Heart right ventricle (tissue), 16 donors: ENCODE results near the gene C2. TPM values are rescaled to one million over a fixed set of nuclear protein-coding genes. Genes with fewer than 3 reads are reported as not detected.

Experiments
- ATAC-seq, 8 donors: fragments of 200-7000 bp; cut with Tn5 transposase; one replicate each; pipeline ENCODE4 v1.9.1; 2020; ENCODE audit warnings: mild to moderate bottlenecking in 8 of 8, moderate library complexity in 8 of 8, moderate number of reproducible peaks in 1 of 8
- DNase-seq, 2 donors: peaks; one replicate each; pipeline ENCODE4 v3.0.0-alpha.2; 2020
- H3K27ac ChIP-seq, 10 donors: fragments of 200-600 bp; sonication (generic) in 2 of 10; one replicate each; pipeline versions ENCODE4 v1.5.0 to v1.8.0; 2020 to 2022; ENCODE audit warnings: mild to moderate bottlenecking in 3 of 10
- H3K27me3 ChIP-seq, 7 donors: fragments of 200-600 bp; one replicate each; pipeline ENCODE4 v1.8.0; 2021 to 2022; ENCODE audit warnings: mild to moderate bottlenecking in 2 of 7
- H3K36me3 ChIP-seq, 9 donors: fragments of 200-600 bp; sonication (generic) in 1 of 9; one replicate each; pipeline versions ENCODE4 v1.5.0 to v1.8.0; 2020 to 2022; ENCODE audit warnings: mild to moderate bottlenecking in 2 of 9
- H3K4me1 ChIP-seq, 9 donors: fragments of 200-600 bp; sonication (generic) in 1 of 9; one replicate each; pipeline versions ENCODE4 v1.5.0 to v1.8.0; 2020 to 2022; ENCODE audit warnings: mild to moderate bottlenecking in 4 of 9
- H3K4me3 ChIP-seq, 10 donors: fragments of 200-600 bp; sonication (generic) in 2 of 10; one replicate each; pipeline versions ENCODE4 v1.5.0 to v1.8.0; 2020 to 2022; ENCODE audit warnings: mild to moderate bottlenecking in 7 of 10, moderate library complexity in 2 of 10
- H3K9me3 ChIP-seq, 11 donors: fragments of 200-600 bp in 10 of 11; sonication (generic) in 2 of 11; one replicate each; pipeline versions ENCODE4 v1.5.0 to v1.8.0; 2013 to 2022; ENCODE audit warnings: mild to moderate bottlenecking in 2 of 11, control low read depth in 1 of 11, moderate library complexity in 1 of 11
- WGBS, 2 donors: extraction: QIAGEN DNeasy Blood & Tissue Kit; methylation state at CpG; one replicate each; pipeline ENCODE4 v1.1.7; 2013; ENCODE audit warnings: inconsistent platforms in 1 of 2; 5-methylcytosine and 5-hydroxymethylcytosine counted together
- intact Hi-C, 10 donors: fragments of 100-400 bp; cut with DNase I; formaldehyde crosslinking; loops; one replicate each; pipeline versions ENCODE4 v1.11.1 to v1.14.2; 2022
- polyA plus RNA-seq, 2 donors: library from polyadenylated mRNA; stranded (reverse); fragments of 200-250 nt; gene quantifications; one replicate each; pipeline ENCODE4 v1.2.3, GENCODE V29; 2013
- total RNA-seq, 10 donors: library from RNA; stranded (reverse); fragmentation: NEBNext Ultra II Directional in 3 of 10; extraction: Animal tissue kit (Norgen Biotek cat#: 25700) in 3 of 10; gene quantifications; one replicate each; pipeline versions ENCODE4 v1.2.1 to v1.2.4, GENCODE V29; 2021 to 2023
- TF ChIP-seq, protein P1 (sequence below), 9 donors: fragments of 200-600 bp; sonication (generic) in 2 of 9; IDR thresholded peaks; one replicate each; pipeline versions ENCODE4 v1.5.0 to v1.8.0; 2021 to 2022; ENCODE audit warnings: antibody characterized with exemption in 9 of 9, mild to moderate bottlenecking in 5 of 9, moderate library complexity in 1 of 9
- donor health status: Arrhythmogenic right ventricular cardiomyopathy.
- donor health status: ischemic (EF 13 %, LVEDD 7.1; RV severe dilation, severe dysfunction).
- donor health status: healthy with polysubstance abuse.
- donor health status: DM: no; HTN: yes; CAD: no.
- donor health status: DM: no; HTN: no; CAD: no.
- donor health status: ischemic (EF 25% LVEDD 6.9; RV normal size, moderate dysfunction).
- donor health status: ischemic (EF 25% LVEDD 5.7; RV mildly dilated, moderate dysfunction).
- donor health status: healthy.
- donor health status: DM: yes; HTN: yes; CAD: no.
- donor health status: Ischemic cardiomyopathy.
- donor health status: ischemic (EF 35%, LVEDD 5.7; RV mildly dilated, moderate dysfunction).
- donor health status: nonischemic (EF 11% LVEDD 7.7; RV severe dilation, severe dysfunction).
- donor health status: DM: yes; HTN: yes; CAD: no.
- donor health status: PGD.
- donor health status: ischemic (EF 29% LVEDD 5.4; RV normal size, mild dysfunction).
- donor health status: nonischemic (EF 23%, LVEDD 6.1; RV moderate dilation, normal function).

Gene C2
- total and polyA plus RNA-seq, 12 donors, result 1.1 to 63.0 (median 3.7) TPM

GRCh38 chr6:31945507-31946369 is 18.2 kb downstream of the C2 start, which contains the start of gene CFB:
Gene CFB, plus strand, starts transcription at chr6:31946095. Its CDS starts 127 bp downstream, at chr6:31946222.
- TF ChIP-seq, protein P1, sequence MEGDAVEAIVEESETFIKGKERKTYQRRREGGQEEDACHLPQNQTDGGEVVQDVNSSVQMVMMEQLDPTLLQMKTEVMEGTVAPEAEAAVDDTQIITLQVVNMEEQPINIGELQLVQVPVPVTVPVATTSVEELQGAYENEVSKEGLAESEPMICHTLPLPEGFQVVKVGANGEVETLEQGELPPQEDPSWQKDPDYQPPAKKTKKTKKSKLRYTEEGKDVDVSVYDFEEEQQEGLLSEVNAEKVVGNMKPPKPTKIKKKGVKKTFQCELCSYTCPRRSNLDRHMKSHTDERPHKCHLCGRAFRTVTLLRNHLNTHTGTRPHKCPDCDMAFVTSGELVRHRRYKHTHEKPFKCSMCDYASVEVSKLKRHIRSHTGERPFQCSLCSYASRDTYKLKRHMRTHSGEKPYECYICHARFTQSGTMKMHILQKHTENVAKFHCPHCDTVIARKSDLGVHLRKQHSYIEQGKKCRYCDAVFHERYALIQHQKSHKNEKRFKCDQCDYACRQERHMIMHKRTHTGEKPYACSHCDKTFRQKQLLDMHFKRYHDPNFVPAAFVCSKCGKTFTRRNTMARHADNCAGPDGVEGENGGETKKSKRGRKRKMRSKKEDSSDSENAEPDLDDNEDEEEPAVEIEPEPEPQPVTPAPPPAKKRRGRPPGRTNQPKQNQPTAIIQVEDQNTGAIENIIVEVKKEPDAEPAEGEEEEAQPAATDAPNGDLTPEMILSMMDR (IDR thresholded peaks at IDR 0.05), result no peak
- peaks cover 0 to 13% (median 0%) of the 10 kb centered on the region in 9 donors for H3K36me3 ChIP-seq
- peak within 1 kb of the TSS in 6 of 10 donors; percentile 26 to 37 (median 30) for H3K4me3 ChIP-seq
- 42 to 50% methylated on average over 11 of the region's 11 CpGs for WGBS, 2 donors
- peak within 1 kb of the TSS; percentile 2 to 85 (median 66) for H3K27ac ChIP-seq
- H3K9me3 ChIP-seq, result no peaks in the 10 kb centered on the region
- ATAC-seq, result peak; percentile 66 to 88 (median 81)
- peak; percentile 54 to 58 for DNase-seq
- intact Hi-C loops, result loop anchor here in 2 of 10 donors (10.0 kb wide), 2 partner anchors 261 to 271 kb away; partner anchors contain the start of gene LY6G5C (in 1 of the 2)
- peaks cover 0 to 18% (median 4%) of the 10 kb centered on the region in 9 donors for H3K4me1 ChIP-seq
- peaks cover 0 to 21% (median 0%) of the 10 kb centered on the region in 7 donors for H3K27me3 ChIP-seq

DNA sequence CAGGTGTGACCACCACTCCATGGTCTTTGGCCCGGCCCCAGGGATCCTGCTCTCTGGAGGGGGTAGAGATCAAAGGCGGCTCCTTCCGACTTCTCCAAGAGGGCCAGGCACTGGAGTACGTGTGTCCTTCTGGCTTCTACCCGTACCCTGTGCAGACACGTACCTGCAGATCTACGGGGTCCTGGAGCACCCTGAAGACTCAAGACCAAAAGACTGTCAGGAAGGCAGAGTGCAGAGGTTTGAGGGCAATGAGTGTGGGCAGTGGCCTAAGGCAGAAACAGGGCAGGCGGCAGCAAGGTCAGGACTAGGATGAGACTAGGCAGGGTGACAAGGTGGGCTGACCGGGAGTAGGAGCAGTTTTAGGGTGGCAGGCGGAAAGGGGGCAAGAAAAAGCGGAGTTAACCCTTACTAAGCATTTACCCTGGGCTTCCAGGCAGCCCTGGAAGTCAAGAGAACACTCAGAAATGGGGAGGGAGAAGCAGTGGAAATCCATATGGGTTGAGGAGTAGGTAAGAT is 18.9 kb downstream of the C2 start:
- peaks cover 0 to 18% (median 4%) of the 10 kb centered on the region in 9 donors for H3K4me1 ChIP-seq
- H3K27ac ChIP-seq, result peak overlapping the region in 9 of 10 donors; percentile 7 to 85 (median 68)
- WGBS, 2 donors, result 78 to 80% methylated on average over 11 of the region's 11 CpGs
- no peaks in the 10 kb centered on the region for H3K9me3 ChIP-seq
- H3K27me3 ChIP-seq, result peaks cover 0 to 21% (median 0%) of the 10 kb centered on the region in 7 donors
- TF ChIP-seq, protein P1 (IDR thresholded peaks at IDR 0.05), result no peak
- peak in 1 of 8 donors; percentile 6 for ATAC-seq
- peaks cover 0 to 20% (median under 1%) of the 10 kb centered on the region in 9 donors for H3K36me3 ChIP-seq
- no peak for DNase-seq
- intact Hi-C loops, result loop anchor here in 2 of 10 donors (10.0 kb wide), 2 partner anchors 262 to 272 kb away; partner anchors contain the start of gene LY6G5C (in 1 of the 2)
- H3K4me3 ChIP-seq, result peak overlapping the region in 6 of 10 donors; percentile 26 to 37 (median 30)

GRCh38 chr6:31947070-31947675 is 19.7 kb downstream of the C2 start:
- WGBS, 2 donors, result 84 to 86% methylated on average over 24 of the region's 24 CpGs
- Histone ChIP-seq H3K9me3 (no peaks in the 10 kb centered on the region), H3K27ac (no peak overlapping the region), H3K27me3 (peaks cover 0 to 21% (median 0%) of the 10 kb centered on the region in 7 donors), H3K4me3 (no peak overlapping the region), H3K36me3 (peaks cover 0 to 27% (median 8%) of the 10 kb centered on the region in 9 donors), H3K4me1 (peaks cover 0 to 18% (median 4%) of the 10 kb centered on the region in 9 donors)
- DNase-seq (no peak), ATAC-seq (no peak)
- intact Hi-C loops, result loop anchor here in 2 of 10 donors (10.0 kb wide), 2 partner anchors 262 to 272 kb away; partner anchors contain the start of gene LY6G5C (in 1 of the 2)
- TF ChIP-seq, protein P1 (IDR thresholded peaks at IDR 0.05), result no peak

DNA sequence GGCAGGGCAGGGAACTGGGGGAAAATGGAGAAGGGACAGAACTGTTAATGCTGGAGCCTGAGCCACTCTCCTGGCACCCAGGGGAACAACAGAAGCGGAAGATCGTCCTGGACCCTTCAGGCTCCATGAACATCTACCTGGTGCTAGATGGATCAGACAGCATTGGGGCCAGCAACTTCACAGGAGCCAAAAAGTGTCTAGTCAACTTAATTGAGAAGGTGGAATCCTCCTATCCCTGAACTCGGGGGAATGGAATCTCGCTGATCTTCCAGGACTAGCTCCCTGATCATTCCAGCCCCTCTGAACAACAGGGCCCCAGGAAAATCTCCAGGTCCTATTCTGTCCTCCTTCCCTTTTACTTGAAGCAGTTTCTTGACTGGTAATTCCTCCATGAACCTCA is 20.3 kb downstream of the C2 start:
- intact Hi-C loops, result loop anchor here in 2 of 10 donors (10.0 kb wide), 2 partner anchors 263 to 273 kb away; partner anchors contain the start of gene LY6G5C (in 1 of the 2)

More for the DNA sequence above, 20.3 kb downstream of the C2 start:
- ATAC-seq (no peak), DNase-seq (no peak)
- Histone ChIP-seq H3K27ac (no peak overlapping the region), H3K27me3 (peaks cover 0 to 17% (median 0%) of the 10 kb centered on the region in 7 donors), H3K4me3 (no peak overlapping the region), H3K4me1 (peaks cover 0 to 18% (median 4%) of the 10 kb centered on the region in 9 donors), H3K9me3 (no peaks in the 10 kb centered on the region), H3K36me3 (peaks cover 0 to 30% (median 8%) of the 10 kb centered on the region in 9 donors)
- whole genome bisulfite sequencing, 2 donors, result 88 to 92% methylated on average over 4 of the region's 4 CpGs
- TF ChIP-seq, protein P1 (IDR thresholded peaks at IDR 0.05), result no peak
